PC-9 (cell line): ENCODE measurements around the gene KIAA1328. TPM values are rescaled to one million over a fixed set of nuclear protein-coding genes. Genes with fewer than 3 reads are reported as not detected.
"Not testable (repeated sequence)": the region's sequence is repeated elsewhere in the genome, so short reads cannot be mapped to it uniquely, and the experiment has no call there.

Experiments
- BruUV-seq: library from RNA; stranded (reverse); fragments of 400-500 nt; replicated peaks from 2 replicates; lab custom pipeline; 2021; lab: Mats Ljungman, UMichigan
- CTCF ChIA-PET: fragments of 300-600 bp; sonication (Branson Sonifier 250); formaldehyde crosslinking; loops from one replicate; lab custom pipeline; 2022; ENCODE audit warnings: antibody characterized with exemption; lab: Charles Lee
- POLR2A ChIA-PET: fragments of 300-600 bp; sonication (Branson Sonifier 250); formaldehyde crosslinking; loops from one replicate; lab custom pipeline; 2022; ENCODE audit warnings: antibody characterized with exemption; ENCODE audit not compliant: unreplicated experiment; lab: Charles Lee
- DNase-seq, 2 experiments: peaks; one replicate each; pipeline versions ENCODE4 v3.0.0 to v3.0.0-alpha.2; 2015 to 2022; ENCODE audit warnings: mixed read lengths in 1 of 2
- H2AFZ ChIP-seq: fragments of 200-600 bp; sonication (generic); 2 replicates; pipeline ENCODE4 v1.8.1; 2017; ENCODE audit warnings: antibody characterized with exemption
- H3F3A ChIP-seq: fragments of 200-600 bp; sonication (generic); 2 replicates; pipeline ENCODE4 v1.8.1; 2017; ENCODE audit warnings: antibody characterized with exemption, mild to moderate bottlenecking, low read depth; ENCODE audit not compliant: insufficient read depth
- H3K27ac ChIP-seq: fragments of 200-600 bp; sonication (generic); 2 replicates; pipeline ENCODE4 v1.6.1; 2016; ENCODE audit warnings: mixed run types
- H3K27me3 ChIP-seq: fragments of 200-600 bp; sonication (generic); 2 replicates; pipeline ENCODE4 v1.6.1; 2016; ENCODE audit warnings: low read depth, mixed run types; ENCODE audit not compliant: insufficient read depth
- H3K36me3 ChIP-seq: fragments of 200-600 bp; sonication (generic); 2 replicates; pipeline ENCODE4 v1.6.1; 2016; ENCODE audit warnings: low read depth, mixed run types
- H3K4me1 ChIP-seq: fragments of 200-600 bp; sonication (generic); replicated peaks from 2 replicates; pipeline ENCODE4 v1.6.1; 2016; ENCODE audit warnings: mixed run types; ENCODE audit not compliant: insufficient read depth
- H3K4me2 ChIP-seq: fragments of 200-600 bp; sonication (generic); 2 replicates; pipeline ENCODE4 v1.6.1; 2017; ENCODE audit warnings: mixed run types
- H3K4me3 ChIP-seq: fragments of 200-600 bp; sonication (generic); 2 replicates; pipeline ENCODE4 v1.6.1; 2016; ENCODE audit warnings: mixed run types
- H3K79me2 ChIP-seq: fragments of 200-600 bp; sonication (generic); 2 replicates; pipeline ENCODE4 v1.6.1; 2017; ENCODE audit warnings: low read depth, mixed run types
- H3K9me2 ChIP-seq: fragments of 200-600 bp; sonication (generic); 2 replicates; pipeline ENCODE4 v1.8.1; 2017; ENCODE audit warnings: mild to moderate bottlenecking; ENCODE audit not compliant: insufficient read depth
- H3K9me3 ChIP-seq: fragments of 200-600 bp; sonication (generic); 2 replicates; pipeline ENCODE4 v1.8.1; 2016; ENCODE audit warnings: low read depth; ENCODE audit not compliant: insufficient read depth
- H4K20me1 ChIP-seq: fragments of 200-600 bp; sonication (generic); 2 replicates; pipeline ENCODE4 v1.8.1; 2017; ENCODE audit not compliant: insufficient read depth
- EZH2 ChIP-seq: fragments of 200-600 bp; sonication (generic); IDR thresholded peaks from 2 replicates; pipeline ENCODE4 v1.8.0; 2017; ENCODE audit warnings: antibody characterized with exemption, low read depth
- intact Hi-C: fragments of 100-400 bp; cut with micrococcal nuclease; formaldehyde crosslinking; loops from one replicate; pipeline ENCODE4 v1.10.0; 2022; ENCODE audit not compliant: unreplicated experiment
- total RNA-seq: library from RNA; stranded (reverse); gene quantifications from 2 replicates; pipeline ENCODE4 v1.2.3, GENCODE V29; 2021
- TF ChIP-seq, protein P1 (sequence below): fragments of 200-600 bp; sonication (generic); conservative IDR thresholded peaks from 2 replicates; pipeline ENCODE4 v1.6.1; 2017; ENCODE audit warnings: mixed run types, antibody characterized with exemption, mild to moderate bottlenecking, moderate library complexity

The KIAA1328 gene
- total RNA-seq, 1 experiment from 2014 or later = 6.5 TPM

GRCh38 chr18:36903215-36903928, 74.4 kb downstream of the KIAA1328 start:
- TF ChIP-seq, protein P1, sequence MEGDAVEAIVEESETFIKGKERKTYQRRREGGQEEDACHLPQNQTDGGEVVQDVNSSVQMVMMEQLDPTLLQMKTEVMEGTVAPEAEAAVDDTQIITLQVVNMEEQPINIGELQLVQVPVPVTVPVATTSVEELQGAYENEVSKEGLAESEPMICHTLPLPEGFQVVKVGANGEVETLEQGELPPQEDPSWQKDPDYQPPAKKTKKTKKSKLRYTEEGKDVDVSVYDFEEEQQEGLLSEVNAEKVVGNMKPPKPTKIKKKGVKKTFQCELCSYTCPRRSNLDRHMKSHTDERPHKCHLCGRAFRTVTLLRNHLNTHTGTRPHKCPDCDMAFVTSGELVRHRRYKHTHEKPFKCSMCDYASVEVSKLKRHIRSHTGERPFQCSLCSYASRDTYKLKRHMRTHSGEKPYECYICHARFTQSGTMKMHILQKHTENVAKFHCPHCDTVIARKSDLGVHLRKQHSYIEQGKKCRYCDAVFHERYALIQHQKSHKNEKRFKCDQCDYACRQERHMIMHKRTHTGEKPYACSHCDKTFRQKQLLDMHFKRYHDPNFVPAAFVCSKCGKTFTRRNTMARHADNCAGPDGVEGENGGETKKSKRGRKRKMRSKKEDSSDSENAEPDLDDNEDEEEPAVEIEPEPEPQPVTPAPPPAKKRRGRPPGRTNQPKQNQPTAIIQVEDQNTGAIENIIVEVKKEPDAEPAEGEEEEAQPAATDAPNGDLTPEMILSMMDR = no peak
- no peak for TF ChIP-seq EZH2
- Histone ChIP-seq H3K4me2 (no peak overlapping the region), H3K79me2 (no peaks in the 10 kb centered on the region), H3K27me3 (no peaks in the 10 kb centered on the region), H3K9me3 (no peaks in the 10 kb centered on the region), H3F3A (no peaks in the 10 kb centered on the region), H3K9me2 (no peaks in the 10 kb centered on the region), H3K27ac (no peak overlapping the region), H3K36me3 (no peaks in the 10 kb centered on the region; the same call in 1 of the 2 replicates), H3K4me3 (no peak overlapping the region), H3K4me1 (0 out of 2 replicates have a peak, but pooled peaks cover 4% of the 10 kb centered on the region), H2AFZ (no peak overlapping the region), H4K20me1 (no peaks in the 10 kb centered on the region)
- intact Hi-C loops = no loop called here
- ChIA-PET CTCF (no interaction called here), POLR2A (no interaction called here)
- no peak for DNase-seq
- no TSS peak for BruUV-seq

DNA sequence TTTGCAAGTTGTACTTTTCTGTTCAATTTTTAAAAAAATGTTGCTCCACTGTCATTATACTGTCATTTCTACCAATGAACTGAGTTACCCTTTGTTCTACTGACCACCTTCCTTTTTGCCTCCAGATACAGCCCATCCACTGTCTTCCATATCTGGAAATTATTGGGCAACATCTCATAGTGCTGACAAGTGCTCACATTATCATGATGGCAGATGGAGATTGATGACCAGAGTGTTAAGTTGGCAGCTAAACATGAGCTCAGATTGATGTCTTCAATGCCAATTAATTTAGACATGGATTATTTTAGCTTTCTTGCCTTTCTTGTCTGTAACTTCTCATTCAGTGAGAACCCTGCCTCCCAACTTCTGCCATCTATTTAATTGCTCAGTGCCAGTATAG, 76.6 kb downstream of the KIAA1328 start:
- ChIA-PET POLR2A (interaction anchor here (0.6 kb wide), 1 partner anchor 12 kb away, joined by 11 read pairs; no protein-coding TSS in a partner anchor), CTCF (no interaction called here)
- DNase-seq = no peak
- H3K4me2 ChIP-seq = no peak overlapping the region
- intact Hi-C loops = no loop called here
- no peaks in the 10 kb centered on the region for H3F3A ChIP-seq
- no peaks in the 10 kb centered on the region for H3K36me3 ChIP-seq
- H2AFZ ChIP-seq = no peak overlapping the region
- H3K79me2 ChIP-seq = no peaks in the 10 kb centered on the region
- H3K4me3 ChIP-seq = no peak overlapping the region
- no peaks in the 10 kb centered on the region for H3K27me3 ChIP-seq
- H4K20me1 ChIP-seq = no peaks in the 10 kb centered on the region
- 0 out of 2 replicates have a peak, but pooled peaks cover 4% of the 10 kb centered on the region for H3K4me1 ChIP-seq
- TF ChIP-seq, protein P1 = no peak
- TF ChIP-seq EZH2 = no peak
- BruUV-seq = no TSS peak
- no peaks in the 10 kb centered on the region for H3K9me3 ChIP-seq
- no peak overlapping the region for H3K27ac ChIP-seq
- no peaks in the 10 kb centered on the region for H3K9me2 ChIP-seq

DNA sequence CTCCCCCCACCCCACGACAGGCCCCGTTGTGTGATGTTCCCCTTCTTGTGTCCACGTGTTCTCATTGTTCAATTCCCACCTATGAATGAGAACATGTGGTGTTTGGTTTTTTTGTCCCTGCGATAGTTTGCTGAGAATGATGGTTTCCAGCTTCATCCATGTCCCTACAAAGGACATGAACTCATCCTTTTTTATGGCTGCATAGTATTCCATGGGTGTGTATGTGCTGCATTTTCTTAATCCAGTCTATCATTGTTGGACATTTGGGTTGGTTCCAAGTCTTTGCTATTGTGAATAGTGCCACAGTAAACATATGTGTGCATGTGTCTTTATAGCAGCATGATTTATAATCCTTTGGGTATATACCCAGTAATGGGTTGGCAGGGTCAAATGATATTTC, 80.4 kb downstream of the KIAA1328 start:
- DNase-seq, H3K27ac ChIP-seq, BruUV-seq, H3K36me3 ChIP-seq, CTCF ChIA-PET, H3K4me3 ChIP-seq, H2AFZ ChIP-seq, H3K9me3 ChIP-seq, H4K20me1 ChIP-seq, H3K79me2 ChIP-seq, H3K9me2 ChIP-seq, POLR2A ChIA-PET, H3F3A ChIP-seq, H3K27me3 ChIP-seq, H3K4me1 ChIP-seq, intact Hi-C loops, H3K4me2 ChIP-seq: not testable (repeated sequence)
